Hippocampal formation (tissue), 2 donors: ENCODE data around the gene PACS1.
"Not testable (repeated sequence)": the region's sequence is repeated elsewhere in the genome, so short reads cannot be mapped to it uniquely, and the experiment has no call there.

Source experiments
- DNase-seq, 2 donors: peaks; one replicate each; lab custom pipeline; 2025; lab: John Stamatoyannopoulos, UW

The PACS1 gene

GRCh38 chr11:66253081-66253480 lies 183.0 kb downstream of the PACS1 start:
- not testable (repeated sequence) for DNase-seq

DNA sequence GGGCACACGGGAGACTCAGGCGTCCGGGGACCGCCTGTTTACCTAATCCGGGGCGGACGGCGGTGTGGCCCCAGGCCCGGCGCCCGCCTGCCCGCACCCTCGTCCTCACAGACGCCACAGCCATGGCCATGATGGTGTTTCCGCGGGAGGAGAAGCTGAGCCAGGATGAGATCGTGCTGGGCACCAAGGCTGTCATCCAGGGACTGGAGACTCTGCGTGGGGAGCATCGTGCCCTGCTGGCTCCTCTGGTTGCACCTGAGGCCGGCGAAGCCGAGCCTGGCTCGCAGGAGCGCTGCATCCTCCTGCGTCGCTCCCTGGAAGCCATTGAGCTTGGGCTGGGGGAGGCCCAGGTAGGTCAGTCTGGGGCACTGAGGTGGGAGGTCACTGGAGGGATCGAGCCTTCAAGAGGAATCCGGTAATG lies 188.4 kb downstream of the PACS1 start:
- DNase-seq, result no peak

DNA sequence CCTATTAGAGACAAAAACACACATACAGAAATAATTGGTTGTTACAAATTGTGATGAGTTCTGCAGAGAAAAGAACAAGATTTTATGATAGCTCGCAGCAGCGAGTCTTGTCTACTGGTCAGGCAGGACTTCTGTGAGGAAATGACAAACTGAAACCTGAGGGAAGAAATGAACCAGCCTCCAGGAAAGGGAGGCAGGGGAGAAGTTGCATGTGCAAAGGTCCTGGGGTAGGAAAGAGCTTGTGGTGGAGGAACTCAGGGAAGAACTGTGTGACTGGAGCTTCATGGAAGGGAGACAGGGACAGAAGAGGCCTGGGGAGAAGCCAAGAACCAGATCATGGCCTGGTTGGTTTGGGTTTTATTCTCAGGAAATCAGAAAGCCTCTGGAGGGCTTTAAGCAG lies 189.2 kb downstream of the PACS1 start:
- DNase-seq, result no peak

DNA sequence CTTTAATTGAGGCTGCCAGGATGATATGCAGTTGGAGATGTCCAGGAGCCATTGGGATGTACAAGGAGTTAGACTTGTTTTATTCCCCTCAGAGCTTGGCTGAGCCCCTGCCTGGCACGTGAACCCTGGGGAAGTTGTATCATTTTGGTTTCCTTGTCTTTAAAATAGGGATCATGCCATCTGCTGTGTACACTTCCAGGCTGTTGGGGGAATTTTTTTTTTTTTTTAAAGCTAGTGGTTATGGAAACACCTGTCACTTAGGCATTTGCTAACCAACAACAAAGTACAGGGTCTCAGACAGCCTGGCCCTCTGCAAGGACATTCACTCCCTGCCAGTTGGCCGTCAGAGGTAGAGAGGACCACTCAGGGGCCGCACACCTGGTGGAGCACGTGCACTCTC lies 189.9 kb downstream of the PACS1 start:
- DNase-seq, result no peak

GRCh38 chr11:66261578-66261977 lies 191.5 kb downstream of the PACS1 start:
- DNase-seq, result no peak

DNA sequence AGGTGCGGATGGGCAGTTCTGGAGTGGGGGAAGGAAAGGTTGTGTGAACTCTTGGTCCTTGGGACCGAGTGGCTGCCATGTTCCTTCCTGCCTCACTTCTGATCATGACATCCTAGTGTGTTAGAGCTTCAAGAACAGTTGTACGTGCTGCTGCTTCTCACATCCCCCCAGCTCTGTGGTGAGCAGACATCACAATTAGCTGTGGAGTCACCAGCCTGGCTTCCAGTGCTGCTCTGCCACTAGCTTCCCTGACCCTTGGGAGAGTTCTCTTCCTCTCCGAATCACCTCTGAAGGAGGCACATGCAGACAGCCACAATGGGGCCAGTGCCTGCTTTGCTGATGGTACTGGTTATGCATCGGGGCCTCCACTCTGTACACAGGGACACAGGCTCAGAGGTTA lies 192.1 kb downstream of the PACS1 start:
- no peak for DNase-seq

GRCh38 chr11:66262696-66263095 lies 192.6 kb downstream of the PACS1 start:
- no peak for DNase-seq

DNA sequence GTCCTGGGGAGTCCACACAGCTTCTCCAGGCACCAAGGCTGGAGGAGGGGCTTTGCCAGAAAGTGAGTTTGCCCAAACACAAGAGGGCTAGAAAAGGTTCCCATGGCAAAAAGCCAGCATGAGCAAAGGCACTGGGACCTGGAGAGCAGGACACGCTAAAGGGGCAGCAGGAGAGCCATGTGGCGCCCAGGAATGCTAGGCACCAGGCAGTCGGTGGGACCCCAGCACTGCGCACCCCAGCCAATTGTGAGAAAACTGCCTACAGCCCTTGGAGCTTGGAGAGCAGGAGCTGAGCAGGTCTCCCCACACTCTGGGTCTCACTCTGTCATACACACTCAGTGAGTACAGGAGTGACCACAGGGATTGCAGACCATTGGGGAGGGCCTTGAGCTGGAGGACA lies 193.2 kb downstream of the PACS1 start:
- no peak for DNase-seq

- DNase-seq, result no peak
Measured at GRCh38 chr11:66263785-66264184, 193.7 kb downstream of the PACS1 start.

DNA sequence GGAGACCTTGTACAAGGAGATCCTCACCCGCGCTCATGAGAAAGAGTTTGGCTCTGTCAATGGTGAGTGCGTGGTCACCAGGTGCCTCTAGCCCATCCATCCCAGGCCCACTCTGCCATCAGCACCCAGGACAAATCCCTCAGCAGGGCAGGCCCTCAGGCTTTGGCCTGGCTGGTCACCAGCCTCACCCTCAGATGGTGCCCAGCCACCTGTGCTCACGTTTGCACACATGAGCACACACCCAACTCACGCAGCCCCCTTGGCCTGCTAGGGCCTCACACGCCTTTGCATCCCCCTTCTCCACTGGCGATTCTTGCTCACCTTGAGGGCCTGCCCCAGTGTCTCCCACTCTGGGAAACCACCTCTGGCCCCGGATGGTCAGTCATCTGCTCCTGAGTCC lies 194.3 kb downstream of the PACS1 start:
- no peak for DNase-seq

- DNase-seq, result no peak
Measured at GRCh38 chr11:66264914-66265313, 194.8 kb downstream of the PACS1 start.

DNA sequence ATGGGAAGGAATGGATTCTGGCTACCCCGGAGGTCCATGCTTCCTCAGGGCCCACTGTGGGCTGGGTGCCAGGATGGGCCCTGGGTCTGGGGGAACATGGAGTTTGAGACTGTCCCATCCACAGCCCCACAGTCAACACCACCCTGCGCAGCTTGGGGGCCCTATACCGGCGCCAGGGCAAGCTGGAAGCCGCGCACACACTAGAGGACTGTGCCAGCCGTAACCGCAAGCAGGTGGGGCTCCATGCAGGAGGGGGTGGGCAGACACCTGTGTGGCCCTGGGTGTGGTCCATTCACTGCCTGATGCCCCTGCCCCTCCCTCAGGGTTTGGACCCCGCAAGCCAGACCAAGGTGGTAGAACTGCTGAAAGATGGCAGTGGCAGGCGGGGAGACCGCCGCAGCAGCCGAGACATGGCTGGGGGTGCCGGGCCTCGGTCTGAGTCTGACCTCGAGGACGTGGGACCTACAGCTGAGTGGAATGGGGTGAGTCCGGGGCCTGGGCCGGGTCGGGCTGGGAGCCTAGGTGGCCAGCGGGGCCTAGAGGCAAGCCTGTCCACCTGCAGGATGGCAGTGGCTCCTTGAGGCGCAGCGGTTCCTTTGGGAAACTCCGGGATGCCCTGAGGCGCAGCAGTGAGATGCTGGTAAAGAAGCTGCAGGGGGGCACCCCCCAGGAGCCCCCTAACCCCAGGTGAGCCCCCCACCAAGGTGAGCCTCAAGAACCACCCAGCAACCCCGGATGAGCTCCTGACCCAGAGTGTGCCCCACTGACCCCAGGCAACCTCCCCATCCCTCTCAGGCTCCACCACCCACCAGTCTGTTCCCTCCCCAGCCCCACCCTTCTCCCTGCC lies 195.7 kb downstream of the PACS1 start:
- no peak for DNase-seq

DNA sequence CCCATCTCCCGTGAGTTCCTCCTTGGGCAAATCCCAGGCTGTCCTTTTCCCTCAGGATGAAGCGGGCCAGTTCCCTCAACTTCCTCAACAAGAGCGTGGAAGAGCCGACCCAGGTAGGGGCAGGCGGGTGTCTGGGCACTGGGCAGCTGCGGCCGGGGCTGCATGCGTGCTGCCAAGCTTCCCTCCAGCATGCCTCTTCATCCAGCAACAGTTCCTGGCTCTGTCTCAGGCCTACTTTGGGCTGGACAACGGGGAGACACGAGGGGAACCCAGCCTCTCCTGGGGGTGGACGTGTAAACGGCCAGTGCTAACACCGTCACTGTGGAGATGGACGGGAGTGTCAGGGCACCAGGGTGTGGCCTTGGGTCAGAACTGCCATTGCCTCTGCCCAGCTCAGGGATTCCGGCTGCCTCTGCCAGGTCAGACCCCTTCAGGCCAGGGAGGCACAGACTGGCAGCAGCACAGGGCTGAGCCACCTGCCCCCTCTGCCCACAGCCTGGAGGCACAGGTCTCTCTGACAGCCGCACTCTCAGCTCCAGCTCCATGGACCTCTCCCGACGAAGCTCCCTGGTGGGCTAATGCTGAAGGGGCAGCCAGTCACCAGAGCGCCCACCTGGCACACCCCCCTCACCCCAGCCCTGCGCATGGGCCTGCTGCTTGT lies 196.4 kb downstream of the PACS1 start:
- DNase-seq, result no peak

GRCh38 chr11:66267039-66267378 lies 196.9 kb downstream of the PACS1 start:
- DNase-seq, result no peak

GRCh38 chr11:66267379-66268243 lies 197.5 kb downstream of the PACS1 start:
- peak; percentile 77 to 89 for DNase-seq

GRCh38 chr11:66268244-66268951 lies 198.3 kb downstream of the PACS1 start, which contains the start of gene RAB1B:
Gene RAB1B, plus strand, starts transcription at chr11:66268639. Its CDS starts 41 bp downstream, at chr11:66268680.
- peak; percentile 98 to 100 for DNase-seq

- DNase-seq, result no peak
Measured at GRCh38 chr11:66268952-66269905, 199.2 kb downstream of the PACS1 start.

DNA sequence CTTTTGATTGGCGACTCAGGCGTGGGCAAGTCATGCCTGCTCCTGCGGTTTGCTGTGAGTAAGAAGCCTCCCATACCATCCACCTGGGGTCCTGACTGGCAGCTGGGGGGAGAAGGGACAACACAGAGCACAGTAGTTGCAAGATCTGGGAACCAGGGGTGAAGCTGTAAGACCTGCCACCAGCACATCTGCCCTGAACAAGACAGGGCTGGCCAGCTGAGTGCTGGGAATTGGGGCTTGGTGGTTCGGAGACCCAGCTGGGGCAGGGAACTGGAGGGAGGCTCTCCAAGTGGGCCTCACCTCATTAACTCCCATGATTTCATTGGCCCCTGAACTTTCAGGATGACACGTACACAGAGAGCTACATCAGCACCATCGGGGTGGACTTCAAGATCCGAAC lies 201.7 kb downstream of the PACS1 start:
- DNase-seq, result no peak

DNA sequence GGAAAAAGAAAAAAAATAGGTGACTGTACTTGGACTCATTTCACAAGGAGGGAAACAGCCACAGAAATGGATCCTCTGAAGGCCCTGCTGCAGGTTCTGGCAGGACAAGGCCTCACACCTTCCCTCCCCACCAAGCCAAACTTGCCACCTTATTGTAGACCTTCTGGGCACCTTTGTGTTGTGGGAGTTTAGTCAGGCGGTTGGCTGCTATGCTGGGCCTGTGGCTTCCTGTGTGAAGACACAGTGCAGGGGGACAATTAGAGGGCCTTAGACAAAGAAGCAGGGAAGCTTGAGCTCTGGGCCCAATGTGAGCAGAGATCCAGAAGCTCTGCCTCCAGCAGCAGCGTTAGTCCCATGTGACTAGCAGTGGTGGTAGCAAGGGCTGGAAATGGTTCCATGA lies 202.5 kb downstream of the PACS1 start:
- no peak for DNase-seq

- DNase-seq, result no peak
Measured at GRCh38 chr11:66274219-66274618, 204.1 kb downstream of the PACS1 start.

- no peak for DNase-seq
Measured at GRCh38 chr11:66275396-66275795, 205.3 kb downstream of the PACS1 start.
